ENCODE data around the gene SLC44A1.

SLC44A1 gene

GRCh38 chr9:105244003-105244733, at the start of gene SLC44A1:
SLC44A1 (plus strand) TSS chr9:105244651; CDS start chr9:105244869, 218 bp downstream.
- Histone ChIP-seq H3K27me3 (ENCODE audit: control insufficient read depth, insufficient read depth, low read length) (no peaks in the 10 kb centered on the region), H3K4me1 (ENCODE audit: control insufficient read depth, insufficient read depth, low read length) (peaks cover 48% of the 10 kb centered on the region)

GRCh38 chr9:105195259-105195658, 49.2 kb upstream of the SLC44A1 start:
- H3K4me3 ChIP-seq (ENCODE audit: low read depth, low read length), result no peak overlapping the region
- H3K9me3 ChIP-seq (ENCODE audit: control insufficient read depth, insufficient read depth, low read length), result no peaks in the 10 kb centered on the region
- H3K4me1 ChIP-seq (ENCODE audit: control insufficient read depth, insufficient read depth, low read length), result no peaks in the 10 kb centered on the region
- no peaks in the 10 kb centered on the region for H3K27me3 ChIP-seq (ENCODE audit: control insufficient read depth, insufficient read depth, low read length)
- H3K36me3 ChIP-seq (ENCODE audit: control insufficient read depth, insufficient read depth, low read length), result no peaks in the 10 kb centered on the region
- H3K9ac ChIP-seq (ENCODE audit: low read depth, low read length), result no peak overlapping the region

More at GRCh38 chr9:105244003-105244733, at the start of gene SLC44A1:
- Histone ChIP-seq H3K4me3 (ENCODE audit: low read depth, low read length) (peak within 1 kb of the TSS; percentile 77), H3K36me3 (ENCODE audit: control insufficient read depth, insufficient read depth, low read length) (no peaks in the 10 kb centered on the region), H3K9ac (ENCODE audit: low read depth, low read length) (peak within 1 kb of the TSS; percentile 89), H3K9me3 (ENCODE audit: control insufficient read depth, insufficient read depth, low read length) (no peaks in the 10 kb centered on the region)

- H3K36me3 ChIP-seq (ENCODE audit: control insufficient read depth, insufficient read depth, low read length), result no peaks in the 10 kb centered on the region
- no peaks in the 10 kb centered on the region for H3K4me1 ChIP-seq (ENCODE audit: control insufficient read depth, insufficient read depth, low read length)
- no peak overlapping the region for H3K4me3 ChIP-seq (ENCODE audit: low read depth, low read length)
- H3K27me3 ChIP-seq (ENCODE audit: control insufficient read depth, insufficient read depth, low read length), result no peaks in the 10 kb centered on the region
- no peak overlapping the region for H3K9ac ChIP-seq (ENCODE audit: low read depth, low read length)
- no peaks in the 10 kb centered on the region for H3K9me3 ChIP-seq (ENCODE audit: control insufficient read depth, insufficient read depth, low read length)
These were observed 46.4 kb upstream of the SLC44A1 start for GRCh38 chr9:105198023-105198422.

GRCh38 chr9:105198865-105199264, 45.6 kb upstream of the SLC44A1 start:
- Histone ChIP-seq H3K9me3 (ENCODE audit: control insufficient read depth, insufficient read depth, low read length) (no peaks in the 10 kb centered on the region), H3K4me3 (ENCODE audit: low read depth, low read length) (no peak overlapping the region), H3K27me3 (ENCODE audit: control insufficient read depth, insufficient read depth, low read length) (no peaks in the 10 kb centered on the region), H3K36me3 (ENCODE audit: control insufficient read depth, insufficient read depth, low read length) (no peaks in the 10 kb centered on the region), H3K9ac (ENCODE audit: low read depth, low read length) (no peak overlapping the region), H3K4me1 (ENCODE audit: control insufficient read depth, insufficient read depth, low read length) (no peaks in the 10 kb centered on the region)

DNA sequence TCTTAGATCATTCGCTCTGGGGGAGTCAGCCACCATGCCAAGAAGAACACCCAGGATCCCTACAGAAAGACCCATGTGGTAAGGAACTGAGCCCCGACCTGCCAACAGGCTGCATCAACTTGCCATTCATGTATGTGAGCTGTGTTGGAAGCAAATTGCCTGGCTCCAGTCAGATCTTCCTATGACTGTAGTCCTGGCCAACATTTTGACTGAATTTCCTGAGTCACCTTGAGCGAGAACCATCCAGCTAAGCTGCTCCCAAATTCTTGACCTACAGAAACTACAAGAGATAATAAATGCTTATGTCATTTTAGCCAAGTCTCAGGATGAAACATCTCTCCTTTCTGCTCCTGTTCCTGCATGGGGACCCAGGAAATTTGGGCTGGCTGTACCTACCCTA, 40.0 kb upstream of the SLC44A1 start:
- H3K9ac ChIP-seq (ENCODE audit: low read depth, low read length), result no peak overlapping the region
- no peaks in the 10 kb centered on the region for H3K36me3 ChIP-seq (ENCODE audit: control insufficient read depth, insufficient read depth, low read length)
- H3K4me1 ChIP-seq (ENCODE audit: control insufficient read depth, insufficient read depth, low read length), result no peaks in the 10 kb centered on the region
- H3K9me3 ChIP-seq (ENCODE audit: control insufficient read depth, insufficient read depth, low read length), result no peaks in the 10 kb centered on the region
- no peaks in the 10 kb centered on the region for H3K27me3 ChIP-seq (ENCODE audit: control insufficient read depth, insufficient read depth, low read length)
- H3K4me3 ChIP-seq (ENCODE audit: low read depth, low read length), result no peak overlapping the region

DNA sequence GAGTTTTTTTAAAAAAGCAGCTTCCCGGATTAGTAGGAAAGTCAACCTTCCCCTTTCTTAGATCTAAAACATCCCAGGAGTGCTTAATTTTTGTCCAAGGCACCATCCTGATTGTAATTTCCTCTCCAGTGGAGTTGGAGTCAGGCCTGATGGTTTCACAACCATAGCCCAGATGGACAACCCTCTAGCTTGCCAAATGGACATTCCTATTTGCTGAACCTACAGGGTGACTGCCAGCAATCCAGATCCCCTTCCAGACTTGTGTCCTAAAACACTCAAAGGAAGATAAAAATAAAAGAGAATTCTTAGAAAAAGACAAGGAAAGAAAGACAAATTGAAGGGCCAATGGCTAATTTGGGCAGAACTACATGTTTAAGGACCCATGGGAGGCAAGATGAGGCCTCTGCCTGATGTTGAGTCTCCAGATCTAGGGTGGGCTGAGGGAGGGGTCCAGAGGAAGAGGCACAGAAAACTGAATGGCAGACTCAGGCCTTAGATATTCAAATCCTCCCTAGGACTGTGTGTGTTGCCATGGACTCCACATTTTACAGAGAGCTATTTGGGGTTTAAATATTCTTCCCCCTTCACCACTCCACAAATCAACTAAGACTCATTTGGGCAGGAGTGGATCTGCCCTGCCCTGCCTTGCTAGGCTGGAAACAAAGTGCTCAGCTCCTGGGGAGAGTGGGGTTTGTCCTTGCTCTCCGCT, 38.5 kb upstream of the SLC44A1 start:
- Histone ChIP-seq H3K9me3 (ENCODE audit: control insufficient read depth, insufficient read depth, low read length) (no peaks in the 10 kb centered on the region), H3K4me3 (ENCODE audit: low read depth, low read length) (no peak overlapping the region), H3K27me3 (ENCODE audit: control insufficient read depth, insufficient read depth, low read length) (no peaks in the 10 kb centered on the region), H3K9ac (ENCODE audit: low read depth, low read length) (no peak overlapping the region), H3K4me1 (ENCODE audit: control insufficient read depth, insufficient read depth, low read length) (no peaks in the 10 kb centered on the region), H3K36me3 (ENCODE audit: control insufficient read depth, insufficient read depth, low read length) (no peaks in the 10 kb centered on the region)

- H3K27me3 ChIP-seq (ENCODE audit: control insufficient read depth, insufficient read depth, low read length), result no peaks in the 10 kb centered on the region
- H3K4me1 ChIP-seq (ENCODE audit: control insufficient read depth, insufficient read depth, low read length), result no peaks in the 10 kb centered on the region
- no peak overlapping the region for H3K4me3 ChIP-seq (ENCODE audit: low read depth, low read length)
These were observed 38.0 kb upstream of the SLC44A1 start for GRCh38 chr9:105206496-105206820.

GRCh38 chr9:105206821-105207699, 37.4 kb upstream of the SLC44A1 start:
- Histone ChIP-seq H3K27me3 (ENCODE audit: control insufficient read depth, insufficient read depth, low read length) (no peaks in the 10 kb centered on the region), H3K36me3 (ENCODE audit: control insufficient read depth, insufficient read depth, low read length) (no peaks in the 10 kb centered on the region), H3K4me1 (ENCODE audit: control insufficient read depth, insufficient read depth, low read length) (no peaks in the 10 kb centered on the region), H3K9me3 (ENCODE audit: control insufficient read depth, insufficient read depth, low read length) (no peaks in the 10 kb centered on the region), H3K4me3 (ENCODE audit: low read depth, low read length) (no peak overlapping the region), H3K9ac (ENCODE audit: low read depth, low read length) (no peak overlapping the region)

More at GRCh38 chr9:105206496-105206820, 38.0 kb upstream of the SLC44A1 start:
- no peak overlapping the region for H3K9ac ChIP-seq (ENCODE audit: low read depth, low read length)
- H3K9me3 ChIP-seq (ENCODE audit: control insufficient read depth, insufficient read depth, low read length), result no peaks in the 10 kb centered on the region
- H3K36me3 ChIP-seq (ENCODE audit: control insufficient read depth, insufficient read depth, low read length), result no peaks in the 10 kb centered on the region

GRCh38 chr9:105216440-105217178, 27.8 kb upstream of the SLC44A1 start:
- H3K9ac ChIP-seq (ENCODE audit: low read depth, low read length), result no peak overlapping the region
- peaks cover 11% of the 10 kb centered on the region for H3K4me1 ChIP-seq (ENCODE audit: control insufficient read depth, insufficient read depth, low read length)
- H3K4me3 ChIP-seq (ENCODE audit: low read depth, low read length), result no peak overlapping the region
- H3K9me3 ChIP-seq (ENCODE audit: control insufficient read depth, insufficient read depth, low read length), result no peaks in the 10 kb centered on the region
- no peaks in the 10 kb centered on the region for H3K36me3 ChIP-seq (ENCODE audit: control insufficient read depth, insufficient read depth, low read length)
- H3K27me3 ChIP-seq (ENCODE audit: control insufficient read depth, insufficient read depth, low read length), result no peaks in the 10 kb centered on the region

- Histone ChIP-seq H3K36me3 (ENCODE audit: control insufficient read depth, insufficient read depth, low read length) (no peaks in the 10 kb centered on the region), H3K4me1 (ENCODE audit: control insufficient read depth, insufficient read depth, low read length) (peaks cover 11% of the 10 kb centered on the region), H3K9ac (ENCODE audit: low read depth, low read length) (no peak overlapping the region), H3K4me3 (ENCODE audit: low read depth, low read length) (no peak overlapping the region), H3K9me3 (ENCODE audit: control insufficient read depth, insufficient read depth, low read length) (no peaks in the 10 kb centered on the region), H3K27me3 (ENCODE audit: control insufficient read depth, insufficient read depth, low read length) (no peaks in the 10 kb centered on the region)
These were observed 25.8 kb upstream of the SLC44A1 start for GRCh38 chr9:105218673-105219072.

GRCh38 chr9:105219291-105219805, 25.1 kb upstream of the SLC44A1 start:
- Histone ChIP-seq H3K36me3 (ENCODE audit: control insufficient read depth, insufficient read depth, low read length) (no peaks in the 10 kb centered on the region), H3K4me3 (ENCODE audit: low read depth, low read length) (no peak overlapping the region), H3K4me1 (ENCODE audit: control insufficient read depth, insufficient read depth, low read length) (peaks cover 11% of the 10 kb centered on the region), H3K9me3 (ENCODE audit: control insufficient read depth, insufficient read depth, low read length) (peaks cover 2% of the 10 kb centered on the region), H3K27me3 (ENCODE audit: control insufficient read depth, insufficient read depth, low read length) (no peaks in the 10 kb centered on the region), H3K9ac (ENCODE audit: low read depth, low read length) (no peak overlapping the region)
